Right ventricle myocardium superior (tissue), 1 donor: ENCODE measurements around the gene SLC26A3. TPM values are rescaled to one million over a fixed set of nuclear protein-coding genes. Genes with fewer than 3 reads are reported as not detected.
"Not testable (repeated sequence)": the region's sequence is repeated elsewhere in the genome, so short reads cannot be mapped to it uniquely, and the experiment has no call there.

Source experiments
- ATAC-seq: fragments of 200-7000 bp; cut with Tn5 transposase; one replicate; pipeline ENCODE4 v1.9.1; 2020; ENCODE audit warnings: mild to moderate bottlenecking; ENCODE audit not compliant: poor library complexity
- DNase-seq: peaks from one replicate; pipeline ENCODE4 v3.0.0-alpha.2; 2020
- intact Hi-C: fragments of 100-400 bp; cut with DNase I; formaldehyde crosslinking; loops from one replicate; pipeline ENCODE4 v1.11.2; 2022
- long read RNA-seq: library from polyadenylated mRNA; unstranded; transcript quantifications from one replicate; pipeline ENCODE4 v2.0.0, GENCODE V29; 2021
- total RNA-seq: library from RNA; stranded (reverse); fragmentation: NEBNext Ultra II Directional; extraction: Animal tissue kit (Norgen Biotek cat#: 25700); gene quantifications from one replicate; pipeline ENCODE4 v1.2.1, GENCODE V29; 2021
- donor health status: DM: no; HTN: yes; CAD: no; lungs with severe emphysema.

The SLC26A3 gene
- not detected for total RNA-seq
- long read RNA-seq, partial matches to known transcripts, result 0 of 1 reads
- long read RNA-seq, other reads (novel, unspliced or antisense), result 1 of 1 reads

DNA sequence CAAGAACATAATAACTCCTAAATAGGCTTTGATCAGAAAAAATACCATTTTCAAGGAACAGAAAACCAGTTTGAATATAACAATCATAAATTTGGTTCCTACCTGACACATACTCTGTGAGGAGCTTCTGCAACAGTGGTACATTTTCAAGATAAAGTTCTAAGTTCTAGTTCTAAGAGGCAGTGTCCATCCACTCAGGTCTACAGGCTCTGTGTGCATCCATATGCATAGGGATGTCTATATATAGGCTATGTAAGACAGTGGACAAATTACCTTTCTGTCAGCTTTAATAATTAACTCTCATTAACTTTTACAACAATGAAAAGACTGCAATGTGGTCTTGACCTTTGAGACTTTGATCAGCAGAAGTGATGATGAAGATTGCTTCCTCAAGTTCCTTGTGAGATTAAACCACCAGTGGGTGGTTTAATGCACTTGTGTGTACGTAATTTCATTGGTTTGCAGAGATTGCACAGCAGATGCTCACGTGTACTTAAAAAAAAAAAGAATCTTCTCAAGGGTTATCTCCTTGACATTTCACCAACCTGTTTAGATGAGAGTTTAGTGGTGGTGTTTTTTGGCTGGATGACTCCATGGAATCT is at the start of gene SLC26A3:
Gene SLC26A3 (minus strand): TSS at position 215 of the 602 bp plus-strand sequence. CDS start 8,714 bp downstream, outside the sequence.
- no peak for ATAC-seq
- intact Hi-C loops, result no loop called here
- no peak for DNase-seq

DNA sequence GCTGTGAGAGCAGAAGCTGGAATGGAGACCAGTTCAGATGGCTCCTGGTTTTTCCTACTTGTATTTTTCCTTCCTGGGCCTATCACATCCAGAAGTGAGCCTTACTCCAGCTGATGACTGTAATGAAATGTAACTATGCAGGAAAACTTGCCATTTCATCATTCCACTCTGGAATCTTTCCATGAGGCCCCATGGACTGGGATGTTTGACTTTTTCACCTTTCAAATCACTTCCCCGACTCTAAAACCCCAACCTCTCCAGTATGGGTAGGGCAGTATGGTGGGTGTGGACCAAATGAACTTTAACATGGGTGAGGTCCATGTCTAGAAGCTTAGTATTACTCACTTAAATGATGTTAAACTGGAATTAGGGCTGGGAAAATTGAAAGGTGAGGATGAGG is 47.6 kb upstream of the SLC26A3 start:
- intact Hi-C loops, result no loop called here
- no peak for DNase-seq
- ATAC-seq, result no peak

DNA sequence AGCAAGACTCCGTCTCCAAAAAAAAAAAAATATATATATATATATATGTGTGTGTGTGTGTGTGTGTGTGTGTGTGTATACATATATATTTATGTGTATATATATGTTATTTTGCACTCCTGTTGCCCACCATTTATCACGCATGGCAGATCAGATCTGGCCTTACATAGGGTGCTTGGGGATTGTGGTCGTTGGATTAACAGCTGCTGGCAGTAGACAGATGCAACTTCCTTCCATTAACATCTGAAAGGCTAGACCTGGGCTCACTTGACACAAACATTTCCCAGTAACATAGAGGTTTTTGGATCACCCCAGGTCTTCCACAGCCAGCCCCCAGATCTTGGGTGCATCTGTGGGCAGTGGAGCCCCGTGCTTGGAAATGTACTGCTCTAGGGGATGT is 47.2 kb upstream of the SLC26A3 start:
- DNase-seq (no peak), ATAC-seq (no peak)
- intact Hi-C loops, result no loop called here

DNA sequence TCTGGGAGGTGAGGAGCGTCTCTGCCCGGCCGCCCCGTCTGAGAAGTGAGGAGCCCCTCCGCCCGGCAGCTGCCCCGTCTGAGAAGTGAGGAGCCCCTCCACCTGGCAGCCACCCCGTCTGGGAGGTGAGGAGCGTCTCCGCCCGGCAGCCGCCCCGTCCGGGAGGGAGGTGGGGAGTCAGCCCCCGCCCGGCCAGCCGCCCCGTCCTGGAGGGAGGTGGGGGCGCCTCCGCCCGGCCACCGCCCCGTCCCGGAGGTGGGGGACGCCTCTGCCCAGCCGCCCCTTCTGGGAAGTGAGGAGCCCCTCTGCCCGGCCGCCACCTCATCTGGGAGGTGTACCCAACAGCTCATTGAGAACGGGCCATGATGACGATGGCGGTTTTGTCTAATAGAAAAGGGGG is 45.2 kb upstream of the SLC26A3 start:
- intact Hi-C loops, DNase-seq, ATAC-seq: not testable (repeated sequence)

DNA sequence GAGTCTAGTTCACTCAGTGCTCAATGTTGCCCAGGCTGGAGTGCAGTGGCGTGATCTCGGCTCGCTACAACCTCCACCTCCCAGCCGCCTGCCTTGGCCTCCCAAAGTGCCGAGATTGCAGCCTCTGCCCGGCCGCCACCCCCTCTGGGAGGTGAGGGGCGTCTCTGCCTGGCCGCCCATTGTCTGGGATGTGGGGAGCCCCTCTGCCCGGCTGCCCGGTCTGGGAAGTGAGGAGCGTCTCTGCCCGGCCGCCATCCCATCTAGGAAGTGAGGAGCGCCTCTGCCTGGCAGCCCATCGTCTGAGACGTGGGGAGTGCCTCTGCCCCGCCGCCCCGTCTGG is 44.8 kb upstream of the SLC26A3 start:
- DNase-seq, intact Hi-C loops, ATAC-seq: not testable (repeated sequence)

DNA sequence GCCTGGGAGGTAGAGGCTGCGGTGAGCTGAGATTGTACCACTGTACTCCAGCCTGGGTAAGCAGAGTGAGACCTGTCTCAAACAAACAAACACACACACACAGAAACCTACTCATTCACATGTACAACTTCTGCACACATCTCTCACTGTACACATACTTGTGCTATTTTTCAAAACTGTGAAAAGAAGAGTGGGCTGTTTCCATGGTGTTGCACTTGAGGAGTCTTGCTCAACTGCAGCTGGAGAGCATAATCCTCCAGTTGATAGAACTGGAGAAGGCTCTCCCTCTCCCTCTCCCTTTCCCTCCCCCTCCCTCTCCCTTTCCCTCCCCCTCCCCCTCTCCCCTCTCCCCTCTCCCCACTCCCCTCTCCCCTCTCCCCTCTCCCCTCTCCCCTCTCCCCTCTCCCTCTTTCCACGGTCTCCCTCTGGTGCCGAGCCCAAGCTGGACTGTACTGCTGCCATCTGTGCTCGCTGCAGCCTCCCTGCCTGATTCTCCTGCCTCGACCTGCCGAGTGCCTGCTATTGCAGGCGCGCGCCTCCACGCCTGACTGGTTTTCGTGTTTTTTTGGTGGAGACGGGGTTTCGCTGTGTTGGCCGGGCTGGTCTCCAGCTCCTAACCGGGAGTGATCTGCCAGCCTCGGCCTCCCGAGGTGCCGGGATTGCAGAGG is 44.3 kb upstream of the SLC26A3 start:
- intact Hi-C loops, result no loop called here
- ATAC-seq (no peak), DNase-seq (no peak)

DNA sequence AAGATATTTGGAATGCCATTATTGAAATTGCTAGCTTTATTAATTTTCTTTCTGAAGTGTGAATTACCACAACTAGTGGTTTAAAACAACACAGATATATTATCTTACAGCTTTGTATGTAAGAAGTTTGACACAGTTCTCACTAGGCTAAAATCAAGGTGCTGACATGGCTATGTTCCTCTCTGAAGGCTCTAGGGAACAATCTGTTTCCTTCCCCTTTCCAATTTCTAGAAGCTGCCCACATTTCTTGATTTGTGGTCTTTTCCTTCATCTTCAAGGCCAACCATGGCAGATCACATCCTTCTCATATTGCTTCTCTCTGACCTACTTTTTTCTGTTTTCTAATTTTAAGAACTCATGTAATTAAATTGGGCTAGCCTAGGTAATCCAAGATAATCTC is 43.3 kb upstream of the SLC26A3 start:
- no peak for DNase-seq
- intact Hi-C loops, result no loop called here
- peak; percentile 50 for ATAC-seq

DNA sequence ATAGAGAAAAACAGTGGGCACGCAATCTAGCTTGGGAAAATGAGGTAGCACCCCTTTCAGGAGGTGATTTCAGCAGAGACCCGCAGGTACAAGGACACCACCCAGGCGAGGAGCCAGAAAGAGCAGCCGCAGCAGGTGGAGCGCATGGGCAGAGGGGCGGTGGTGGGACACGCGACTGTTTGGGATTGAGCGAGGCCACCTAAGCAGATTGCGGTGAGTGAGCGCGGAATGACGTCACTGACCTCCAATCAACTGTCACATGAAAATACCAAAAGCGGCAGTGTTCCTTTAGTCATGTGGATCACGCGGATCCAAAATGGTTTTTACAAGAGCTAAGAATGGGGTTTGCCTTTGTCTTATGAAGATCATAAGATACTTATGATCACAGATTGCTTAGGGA is 40.2 kb upstream of the SLC26A3 start:
- no peak for ATAC-seq
- DNase-seq, result no peak
- intact Hi-C loops, result no loop called here

DNA sequence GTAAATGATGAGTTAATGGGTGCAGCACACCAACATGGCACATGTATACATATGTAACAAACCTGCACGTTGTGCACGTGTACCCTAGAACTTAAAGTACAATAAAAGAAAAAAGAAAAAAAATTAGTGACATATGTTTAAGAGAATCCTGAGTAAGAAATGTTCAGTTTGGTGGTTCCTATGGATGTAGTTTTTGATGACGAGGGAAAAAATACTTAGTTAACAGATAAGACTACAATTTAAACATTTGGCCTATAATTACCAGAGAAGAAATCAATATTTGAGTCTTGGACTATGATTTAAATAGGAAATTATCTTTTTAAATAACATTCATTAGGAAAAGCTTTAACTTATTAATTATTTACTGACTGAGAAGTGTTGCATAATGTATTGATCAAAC is 39.2 kb upstream of the SLC26A3 start:
- ATAC-seq (no peak), DNase-seq (no peak)
- intact Hi-C loops, result no loop called here

DNA sequence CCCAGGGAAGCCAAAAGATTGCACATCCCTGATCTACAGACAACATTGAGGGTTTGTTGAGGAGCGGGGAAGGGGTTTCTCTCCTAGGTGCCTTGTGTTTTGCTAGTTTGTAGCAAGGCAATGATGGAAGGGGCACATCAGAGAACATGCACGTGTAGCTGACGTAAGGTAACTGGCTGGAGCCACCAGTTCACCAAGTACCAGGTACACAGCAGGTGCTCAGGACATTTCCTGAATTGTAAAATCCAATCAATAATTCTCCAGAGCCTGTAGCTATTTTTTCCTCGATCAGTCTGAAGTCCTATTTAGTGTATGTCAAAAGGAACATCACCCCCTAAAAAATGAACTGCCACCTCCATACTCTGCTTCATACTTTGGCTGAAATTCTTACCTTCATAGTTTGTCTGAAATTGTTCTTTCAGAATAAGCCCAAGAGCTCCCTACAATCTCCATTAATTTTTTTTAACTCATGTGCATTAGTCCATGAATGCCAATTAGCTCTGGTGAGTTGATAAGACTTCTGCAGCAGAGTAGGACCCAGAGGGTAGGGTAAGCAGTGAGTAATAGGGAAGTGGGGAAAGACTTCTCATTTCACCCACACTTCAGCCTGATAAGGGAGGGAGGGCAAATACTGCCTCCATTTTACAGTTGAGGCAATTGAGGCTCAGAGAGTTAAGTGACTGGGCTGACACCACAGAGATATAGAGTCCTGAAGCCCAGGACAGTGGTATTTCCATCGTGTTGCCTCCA is 36.0 kb upstream of the SLC26A3 start:
- no peak for ATAC-seq
- DNase-seq, result no peak
- intact Hi-C loops, result no loop called here

DNA sequence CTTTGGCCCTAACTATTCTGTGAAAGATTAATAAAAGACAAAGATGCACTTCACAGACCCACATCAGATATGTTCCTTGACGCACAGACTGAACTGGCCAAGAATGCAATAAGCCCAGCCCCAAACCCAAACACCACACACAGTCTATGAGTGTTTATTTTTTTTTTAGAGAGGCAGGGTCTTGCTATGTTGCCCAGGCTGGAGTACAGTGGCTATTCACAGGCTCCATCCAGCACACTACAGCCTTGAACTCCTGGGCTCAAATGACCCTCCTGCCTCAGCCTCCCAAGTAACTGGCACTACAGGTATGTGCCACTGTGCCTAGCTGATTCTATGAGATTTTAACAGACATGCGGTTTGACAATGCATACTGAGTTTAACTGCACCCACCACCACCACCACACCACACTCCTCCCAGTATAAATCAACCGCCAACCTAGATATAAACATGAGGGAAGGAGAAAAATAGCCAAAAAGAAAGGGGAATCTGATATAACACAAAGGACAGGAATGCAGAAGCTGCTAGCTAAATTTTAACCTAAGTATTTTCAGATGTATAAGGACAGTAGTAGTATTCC is 35.1 kb upstream of the SLC26A3 start:
- no peak for ATAC-seq
- no peak for DNase-seq
- intact Hi-C loops, result no loop called here

DNA sequence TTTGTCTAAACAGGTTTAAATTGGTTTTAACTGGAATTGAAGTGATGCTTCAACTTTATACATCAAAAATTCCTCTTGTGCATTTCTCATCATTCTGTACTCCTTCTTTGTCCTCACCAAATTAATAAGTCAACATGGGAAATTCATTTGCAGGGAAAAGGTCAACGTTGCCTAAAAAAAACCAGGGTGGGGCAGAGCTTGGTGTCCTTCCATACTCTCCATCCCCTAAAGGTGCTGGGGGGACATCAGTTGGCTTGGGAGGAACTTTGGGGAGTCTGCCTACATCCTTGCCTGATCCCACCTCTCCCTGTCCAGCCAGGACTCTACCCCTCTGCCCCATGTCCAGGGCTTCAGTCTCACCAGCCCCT is 34.1 kb upstream of the SLC26A3 start:
- ATAC-seq (no peak), DNase-seq (no peak)
- intact Hi-C loops, result no loop called here

DNA sequence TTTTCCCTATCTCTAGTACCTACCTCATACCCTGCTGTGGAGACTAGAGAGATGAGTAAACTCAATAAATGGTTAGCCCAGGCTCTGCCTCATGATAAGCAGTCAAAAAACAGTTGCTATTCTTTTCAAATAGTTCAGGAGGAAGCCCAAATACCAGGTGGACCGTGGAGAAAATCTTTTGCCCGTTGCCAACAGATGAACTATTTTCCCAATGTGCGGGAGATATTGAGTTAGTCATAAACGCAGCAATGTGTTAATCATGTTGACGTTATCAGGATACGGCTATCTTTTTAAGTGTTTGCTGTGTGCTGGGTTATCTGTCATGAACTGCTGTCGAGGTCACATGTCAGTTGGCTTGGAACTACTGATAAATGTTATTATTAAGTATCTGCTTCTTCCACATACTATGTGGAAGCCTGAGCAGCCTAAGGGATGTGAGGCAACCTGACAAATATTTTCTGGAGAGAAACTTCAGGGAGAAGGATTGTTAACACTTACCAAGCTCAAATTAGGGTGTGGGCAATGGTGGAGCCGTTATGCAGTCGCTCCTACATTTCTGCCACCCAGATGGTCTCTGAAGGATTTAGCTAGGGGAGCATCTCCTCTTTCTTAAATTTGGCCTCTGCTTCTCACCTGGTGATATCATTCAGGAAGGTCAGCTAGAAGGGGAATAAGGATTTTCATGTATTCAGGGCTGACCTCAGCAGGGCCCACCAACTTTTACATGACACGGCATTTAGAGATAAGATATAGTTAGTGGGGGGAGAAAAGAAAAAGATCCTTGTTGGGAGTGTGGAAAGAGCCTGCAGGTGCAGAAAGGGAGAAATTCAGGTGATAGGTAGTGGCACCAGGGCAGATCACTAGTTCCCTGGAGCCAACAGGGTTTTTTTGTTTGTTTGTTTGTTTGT is 33.5 kb upstream of the SLC26A3 start:
- ATAC-seq (no peak), DNase-seq (no peak)
- intact Hi-C loops, result no loop called here

DNA sequence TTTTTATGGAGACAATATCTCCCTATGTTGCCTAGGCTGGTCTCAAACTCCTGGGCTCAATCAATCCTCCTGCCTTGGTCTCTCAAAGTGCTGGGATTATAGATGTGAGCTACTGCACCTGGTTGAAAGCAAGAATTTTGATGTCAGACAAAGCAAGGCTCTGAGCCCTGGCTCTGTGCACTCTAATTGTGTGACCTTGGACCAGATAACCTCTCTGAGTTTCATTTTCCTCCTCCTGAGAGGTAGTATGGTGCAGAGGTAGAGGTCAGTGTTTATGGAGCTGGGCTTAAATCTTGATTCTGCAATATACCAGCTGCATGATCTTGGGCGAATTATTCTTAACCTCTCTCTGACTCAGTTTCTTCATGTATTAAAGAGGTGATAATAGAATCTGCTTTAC is 31.4 kb upstream of the SLC26A3 start:
- ATAC-seq (no peak), DNase-seq (no peak)
- intact Hi-C loops, result no loop called here

DNA sequence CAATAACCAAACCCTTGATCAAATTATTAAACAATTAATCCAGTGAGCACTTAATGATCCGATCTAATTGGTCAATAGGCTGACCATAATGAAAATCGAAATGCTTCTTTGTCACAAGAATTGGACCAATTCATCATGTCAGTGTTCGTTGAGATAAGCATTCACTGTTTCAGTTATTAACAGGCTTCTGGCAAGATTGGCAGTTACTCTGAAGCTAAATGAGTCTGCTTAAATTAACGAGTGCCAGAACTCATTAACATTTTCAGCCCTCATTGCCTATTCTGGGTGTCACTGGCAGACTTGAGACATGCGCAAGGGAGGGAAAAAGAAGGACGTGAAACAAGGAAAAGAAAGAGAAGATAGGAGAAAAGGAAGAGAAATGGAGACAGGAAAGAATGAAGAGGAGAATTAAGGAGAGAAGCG is 30.7 kb upstream of the SLC26A3 start:
- ATAC-seq, result no peak
- no peak for DNase-seq
- intact Hi-C loops, result no loop called here

DNA sequence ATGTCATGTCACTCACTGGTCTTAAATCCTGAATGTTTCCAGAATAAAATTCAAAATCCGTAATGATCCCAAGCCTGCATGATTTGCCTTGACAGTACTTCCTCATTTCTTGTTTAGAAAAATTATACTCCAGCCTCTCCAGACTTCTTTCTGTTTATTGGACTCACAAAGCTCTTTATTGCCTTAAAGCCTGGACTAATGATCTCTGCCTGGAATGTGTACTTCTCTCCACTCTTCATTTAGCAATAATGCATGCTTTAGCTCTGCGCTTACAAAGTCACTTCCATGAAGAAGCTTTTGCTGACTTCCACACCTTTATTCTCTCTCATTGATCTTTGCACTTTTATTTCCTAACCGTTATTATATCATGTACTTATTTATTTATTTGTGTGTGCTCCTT is 27.4 kb upstream of the SLC26A3 start:
- DNase-seq, result no peak
- intact Hi-C loops, result no loop called here
- no peak for ATAC-seq

DNA sequence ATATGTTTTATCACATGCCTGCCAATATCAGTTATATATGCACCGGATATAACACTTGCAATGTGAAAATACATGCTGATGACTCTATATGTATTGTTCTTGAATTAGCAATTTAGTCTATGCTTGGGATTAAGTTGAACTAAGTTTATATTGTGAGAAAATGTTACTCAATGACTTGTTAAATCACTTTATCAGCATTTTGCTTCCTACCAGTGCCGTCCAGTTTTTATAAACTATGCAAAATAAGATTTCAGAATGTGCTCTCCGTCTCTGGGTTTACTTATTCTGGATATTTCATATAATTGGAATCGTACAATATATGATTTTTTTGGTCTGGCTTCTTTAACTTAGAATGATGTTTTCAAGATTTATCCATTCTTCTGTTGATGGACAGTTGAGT is 25.5 kb upstream of the SLC26A3 start:
- DNase-seq (no peak), ATAC-seq (no peak)
- intact Hi-C loops, result no loop called here

DNA sequence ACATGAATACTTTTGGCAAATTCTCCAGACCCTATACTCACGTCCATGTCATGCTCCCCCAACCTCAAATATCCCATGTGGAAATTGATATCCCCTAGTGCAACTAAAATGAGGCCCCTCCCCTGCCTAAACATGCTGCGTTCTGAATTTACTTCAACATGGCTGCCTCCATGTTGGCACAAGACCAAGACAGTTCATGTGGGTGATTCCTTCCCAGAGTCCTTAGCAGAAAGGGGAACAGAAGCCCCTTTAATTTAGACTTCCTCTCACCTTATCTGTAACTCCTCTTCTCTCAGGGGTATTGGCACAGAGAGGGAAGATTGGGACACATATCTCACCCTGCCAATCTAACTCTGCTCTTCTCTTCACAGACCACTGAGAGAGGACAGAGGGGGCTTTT is 24.5 kb upstream of the SLC26A3 start:
- intact Hi-C loops, result no loop called here
- DNase-seq (no peak), ATAC-seq (no peak)

DNA sequence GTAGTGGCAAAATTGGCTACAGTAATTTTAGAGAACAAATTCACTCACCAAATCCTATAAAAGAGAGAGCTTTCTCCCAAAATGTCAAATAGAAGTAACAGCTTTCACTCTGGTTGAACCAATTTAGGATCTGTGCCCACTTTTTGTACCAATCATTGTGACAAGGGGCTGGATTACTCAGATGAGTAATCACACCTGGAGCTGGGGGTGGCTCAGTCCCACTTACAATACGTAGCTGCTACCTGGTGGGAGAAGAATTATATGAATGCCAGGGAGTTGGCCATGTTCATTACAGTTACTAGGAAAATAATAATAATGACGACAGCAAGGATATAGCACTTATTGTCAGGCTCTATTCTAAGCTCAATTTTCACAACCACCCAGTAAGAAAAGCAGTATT is 23.4 kb upstream of the SLC26A3 start:
- intact Hi-C loops, result no loop called here
- ATAC-seq, result no peak

More for the DNA sequence above, 23.4 kb upstream of the SLC26A3 start:
- DNase-seq, result no peak
